Activated B cell treated with CpG ODN at 0.5 μM for 24 hours (primary cell): ENCODE data around the gene MT1H. TPM values are rescaled to one million over a fixed set of nuclear protein-coding genes. Genes with fewer than 3 reads are reported as not detected.

Source experiments
- ATAC-seq: fragments of 200-7000 bp; cut with Tn5 transposase; one replicate; pipeline ENCODE4 v1.10.0; 2021; ENCODE audit warnings: low read depth, mild to moderate bottlenecking, moderate library complexity
- CTCF ChIA-PET: fragments of 350-600 bp; sonication (Branson Sonifier 250); formaldehyde crosslinking; loops from one replicate; lab custom pipeline; 2021; ENCODE audit warnings: antibody characterized with exemption; lab: Charles Lee
- POLR2A ChIA-PET: fragments of 350-600 bp; sonication (Branson Sonifier 250); formaldehyde crosslinking; loops from one replicate; lab custom pipeline; 2021; ENCODE audit warnings: antibody characterized with exemption; lab: Charles Lee
- DNase-seq: peaks from one replicate; pipeline ENCODE4 v3.0.0; 2022
- H3K27ac Mint-ChIP-seq: one replicate; pipeline ENCODE4 v1.8.0; 2020; ENCODE audit warnings: mixed read lengths
- H3K27me3 Mint-ChIP-seq: one replicate; pipeline ENCODE4 v1.8.0; 2021; ENCODE audit warnings: mixed read lengths
- H3K36me3 Mint-ChIP-seq: one replicate; pipeline ENCODE4 v1.8.0; 2021; ENCODE audit warnings: low read depth, mixed read lengths
- H3K4me1 Mint-ChIP-seq: one replicate; pipeline ENCODE4 v1.8.0; 2021; ENCODE audit warnings: mixed read lengths
- H3K4me3 Mint-ChIP-seq: one replicate; pipeline ENCODE4 v1.8.0; 2020; ENCODE audit warnings: mild to moderate bottlenecking, mixed read lengths
- H3K9me3 Mint-ChIP-seq: one replicate; pipeline ENCODE4 v1.8.0; 2020; ENCODE audit warnings: mixed read lengths
- intact Hi-C: fragments of 100-400 bp; cut with micrococcal nuclease; formaldehyde crosslinking; loops from one replicate; pipeline ENCODE4 v1.15.1; 2024
- total RNA-seq: library from RNA; stranded (reverse); gene quantifications from 2 replicates; pipeline ENCODE4 v1.2.3, GENCODE V29; 2022
- TF ChIP-seq, protein P1 (sequence below): fragments of 200-600 bp; IDR thresholded peaks from one replicate; pipeline ENCODE4 v1.8.0; 2022; ENCODE audit warnings: antibody characterized with exemption, mild to moderate bottlenecking

Gene MT1H
- total RNA-seq, 1 donor from 2014 or later, result 1.3 TPM

- no peak overlapping the region for H3K27ac Mint-ChIP-seq
- ATAC-seq, result no peak
Observed at GRCh38 chr16:56708525-56709442, 39.2 kb downstream of the MT1H start.

DNA sequence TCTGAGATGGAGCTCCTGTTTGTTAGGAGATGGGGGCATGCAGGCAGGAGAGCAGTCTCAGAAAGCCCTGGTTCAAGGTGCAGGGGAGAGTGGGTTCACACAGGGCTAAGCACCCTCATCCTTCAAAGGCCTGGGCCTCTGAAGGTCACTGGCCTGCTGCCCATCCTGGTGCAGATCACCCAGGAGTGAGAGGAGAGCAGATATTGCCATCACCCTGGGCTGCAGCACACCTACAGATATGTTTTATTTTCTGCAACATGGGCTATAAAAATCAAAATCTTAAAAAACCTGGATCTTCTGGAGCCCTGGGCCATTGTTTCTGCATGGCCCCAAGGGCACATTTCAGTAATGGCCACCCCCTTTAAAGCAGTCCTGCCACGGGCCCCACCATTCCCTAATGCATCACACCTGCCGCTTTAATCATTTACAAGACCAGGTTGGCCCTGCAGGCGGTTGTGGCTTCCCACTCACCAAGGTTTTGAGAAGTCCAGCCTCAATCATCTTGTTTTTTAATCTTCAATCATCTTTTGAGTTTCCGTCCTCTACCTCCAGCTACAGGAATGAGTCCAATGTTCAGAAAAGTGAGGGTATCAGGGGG, 39.9 kb downstream of the MT1H start:
- ChIA-PET POLR2A (no interaction called here), CTCF (no interaction called here)
- no peak overlapping the region for H3K27ac Mint-ChIP-seq
- TF ChIP-seq, protein P1, sequence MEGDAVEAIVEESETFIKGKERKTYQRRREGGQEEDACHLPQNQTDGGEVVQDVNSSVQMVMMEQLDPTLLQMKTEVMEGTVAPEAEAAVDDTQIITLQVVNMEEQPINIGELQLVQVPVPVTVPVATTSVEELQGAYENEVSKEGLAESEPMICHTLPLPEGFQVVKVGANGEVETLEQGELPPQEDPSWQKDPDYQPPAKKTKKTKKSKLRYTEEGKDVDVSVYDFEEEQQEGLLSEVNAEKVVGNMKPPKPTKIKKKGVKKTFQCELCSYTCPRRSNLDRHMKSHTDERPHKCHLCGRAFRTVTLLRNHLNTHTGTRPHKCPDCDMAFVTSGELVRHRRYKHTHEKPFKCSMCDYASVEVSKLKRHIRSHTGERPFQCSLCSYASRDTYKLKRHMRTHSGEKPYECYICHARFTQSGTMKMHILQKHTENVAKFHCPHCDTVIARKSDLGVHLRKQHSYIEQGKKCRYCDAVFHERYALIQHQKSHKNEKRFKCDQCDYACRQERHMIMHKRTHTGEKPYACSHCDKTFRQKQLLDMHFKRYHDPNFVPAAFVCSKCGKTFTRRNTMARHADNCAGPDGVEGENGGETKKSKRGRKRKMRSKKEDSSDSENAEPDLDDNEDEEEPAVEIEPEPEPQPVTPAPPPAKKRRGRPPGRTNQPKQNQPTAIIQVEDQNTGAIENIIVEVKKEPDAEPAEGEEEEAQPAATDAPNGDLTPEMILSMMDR, result no peak
- H3K4me1 Mint-ChIP-seq, result no peaks in the 10 kb centered on the region
- no peak for DNase-seq
- H3K4me3 Mint-ChIP-seq, result no peak overlapping the region
- H3K27me3 Mint-ChIP-seq, result peaks cover 4% of the 10 kb centered on the region
- intact Hi-C loops, result loop anchor here (10.0 kb wide), 2 partner anchors 355 to 395 kb away; no protein-coding TSS in a partner anchor
- no peaks in the 10 kb centered on the region for H3K9me3 Mint-ChIP-seq
- ATAC-seq, result no peak
- H3K36me3 Mint-ChIP-seq, result no peaks in the 10 kb centered on the region

More at GRCh38 chr16:56708525-56709442, 39.2 kb downstream of the MT1H start:
- ChIA-PET POLR2A (no interaction called here), CTCF (interaction anchor here (1.2 kb wide), 1 partner anchor 195 kb away, joined by 4 read pairs; no protein-coding TSS in a partner anchor)
- DNase-seq, result no peak
- no peaks in the 10 kb centered on the region for H3K9me3 Mint-ChIP-seq
- no peaks in the 10 kb centered on the region for H3K36me3 Mint-ChIP-seq
- H3K4me3 Mint-ChIP-seq, result no peak overlapping the region
- intact Hi-C loops, result loop anchor here (10.0 kb wide), 2 partner anchors 354 to 394 kb away; no protein-coding TSS in a partner anchor
- TF ChIP-seq, protein P1, result no peak
- no peaks in the 10 kb centered on the region for H3K4me1 Mint-ChIP-seq
- H3K27me3 Mint-ChIP-seq, result peaks cover 4% of the 10 kb centered on the region

- ChIA-PET POLR2A (no interaction called here), CTCF (no interaction called here)
- Mint-ChIP-seq H3K4me1 (no peaks in the 10 kb centered on the region), H3K27me3 (peaks cover 4% of the 10 kb centered on the region), H3K4me3 (no peak overlapping the region), H3K9me3 (no peaks in the 10 kb centered on the region), H3K36me3 (no peaks in the 10 kb centered on the region), H3K27ac (no peak overlapping the region)
- intact Hi-C loops, result no loop called here
- ATAC-seq, result no peak
- TF ChIP-seq, protein P1, result no peak
- no peak for DNase-seq
Observed at GRCh38 chr16:56710181-56710737, 40.6 kb downstream of the MT1H start.

- Mint-ChIP-seq H3K27ac (no peak overlapping the region), H3K4me1 (no peaks in the 10 kb centered on the region), H3K4me3 (no peak overlapping the region), H3K36me3 (no peaks in the 10 kb centered on the region), H3K27me3 (peaks cover 4% of the 10 kb centered on the region), H3K9me3 (no peaks in the 10 kb centered on the region)
- DNase-seq (no peak), ATAC-seq (no peak)
- intact Hi-C loops, result no loop called here
- TF ChIP-seq, protein P1, result no peak
- CTCF ChIA-PET, result no interaction called here
- POLR2A ChIA-PET, result no interaction called here
Observed at GRCh38 chr16:56711862-56712261, 42.2 kb downstream of the MT1H start.

DNA sequence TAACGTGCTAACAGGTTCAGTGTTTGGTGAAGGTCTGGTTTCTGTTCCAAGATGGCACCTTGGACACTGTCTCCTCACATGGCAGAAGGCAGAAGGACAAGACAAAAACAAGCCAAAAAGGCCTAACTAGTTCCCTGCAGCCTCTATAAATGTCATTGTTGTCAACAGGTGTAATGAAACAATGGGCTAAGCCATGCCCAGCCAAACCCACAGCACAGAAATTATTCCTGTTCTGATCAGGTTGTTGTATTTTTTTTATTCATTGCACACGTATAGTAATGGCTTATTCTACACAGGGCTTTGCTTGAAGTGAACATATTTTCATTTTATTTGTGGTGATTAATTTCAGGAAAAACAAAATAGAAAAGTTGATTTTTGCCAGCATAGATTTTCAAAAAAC, 44.2 kb downstream of the MT1H start:
- no peak overlapping the region for H3K27ac Mint-ChIP-seq
- CTCF ChIA-PET, result no interaction called here
- no peaks in the 10 kb centered on the region for H3K9me3 Mint-ChIP-seq
- H3K4me1 Mint-ChIP-seq, result no peaks in the 10 kb centered on the region
- ATAC-seq, result no peak
- no peak overlapping the region for H3K4me3 Mint-ChIP-seq
- no peaks in the 10 kb centered on the region for H3K36me3 Mint-ChIP-seq
- DNase-seq, result no peak
- TF ChIP-seq, protein P1, result no peak
- POLR2A ChIA-PET, result no interaction called here
- H3K27me3 Mint-ChIP-seq, result peaks cover 5% of the 10 kb centered on the region
- intact Hi-C loops, result no loop called here
